ENCODE results near the gene PDE4D.

Gene PDE4D

GRCh38 chr5:59838067-59838466 lies 55.5 kb downstream of the PDE4D start:
- DNase-seq: no peak

DNA sequence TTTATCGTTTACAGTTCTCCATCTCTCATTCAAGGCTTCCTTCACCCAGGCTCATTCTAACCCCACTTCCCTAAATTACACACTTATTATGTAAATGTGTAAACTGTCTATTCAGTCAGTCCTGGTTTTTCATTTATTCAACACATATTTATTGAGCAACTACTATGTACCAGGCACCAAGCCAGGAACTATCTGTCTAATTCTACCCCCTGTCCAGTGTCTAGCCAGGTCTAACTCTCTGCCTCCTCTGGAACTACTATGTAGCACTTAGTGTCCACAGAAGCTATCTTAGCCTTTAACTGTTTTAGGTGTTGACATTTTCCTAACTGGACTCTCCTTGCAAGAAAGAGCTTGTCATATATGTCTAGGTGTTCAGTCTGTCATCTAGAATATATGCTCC lies 56.5 kb downstream of the PDE4D start:
- DNase-seq: no peak

DNA sequence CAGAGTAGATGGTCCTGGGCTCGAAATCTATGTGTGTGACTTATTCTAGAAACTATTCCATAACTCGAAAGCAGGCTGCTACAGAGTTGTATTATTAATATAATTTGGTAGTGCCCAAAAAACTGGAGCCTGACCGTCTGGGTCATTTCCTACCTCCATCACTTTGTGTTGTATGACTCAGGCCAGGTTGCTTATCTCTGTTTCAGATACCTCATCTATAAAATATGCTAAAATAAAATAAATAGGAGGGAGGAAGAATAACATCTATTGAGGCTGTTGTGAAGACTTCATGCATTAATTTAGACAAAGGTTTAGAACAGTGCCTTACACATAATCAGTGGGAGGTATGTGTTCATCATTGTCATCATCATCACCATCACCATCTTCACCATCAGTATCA lies 57.7 kb downstream of the PDE4D start:
- no peak for DNase-seq

GRCh38 chr5:59833448-59833847 lies 60.1 kb downstream of the PDE4D start:
- no peak for DNase-seq

- no peak for DNase-seq
These were observed 60.8 kb downstream of the PDE4D start for GRCh38 chr5:59832577-59833301.

DNA sequence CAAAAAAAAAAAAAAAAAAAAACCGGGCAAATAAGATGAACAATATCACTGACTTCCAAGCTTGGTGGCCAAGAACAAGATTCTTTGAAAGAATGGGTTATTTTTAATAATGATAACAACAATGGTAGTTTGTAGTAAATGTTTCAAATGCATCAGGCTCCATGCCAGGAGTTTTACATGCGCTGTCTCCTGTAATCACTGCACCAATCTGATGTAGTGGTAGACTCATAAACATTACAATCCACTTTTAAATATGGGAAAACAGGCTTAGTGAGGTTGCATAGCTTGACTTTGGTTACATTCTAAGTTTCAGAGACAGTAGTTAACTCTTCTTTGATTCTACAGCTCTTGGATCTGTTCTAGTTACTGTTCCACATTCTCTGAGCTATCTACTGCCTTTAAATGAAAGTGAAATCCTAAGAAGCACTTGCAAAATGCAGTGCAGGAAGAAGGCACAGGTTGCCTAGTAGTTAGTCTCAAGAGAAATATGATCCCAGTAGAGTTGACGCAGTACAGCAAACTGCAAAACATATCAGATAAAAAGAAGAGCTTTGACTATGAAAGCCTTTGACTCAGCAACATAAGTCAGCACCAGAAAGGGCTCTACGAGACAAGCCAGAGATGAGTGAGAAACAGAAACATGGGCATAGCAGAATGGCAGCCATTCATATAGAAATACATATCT lies 62.1 kb downstream of the PDE4D start:
- no peak for DNase-seq

- DNase-seq: no peak
These were observed 62.9 kb downstream of the PDE4D start for GRCh38 chr5:59830536-59831200.

DNA sequence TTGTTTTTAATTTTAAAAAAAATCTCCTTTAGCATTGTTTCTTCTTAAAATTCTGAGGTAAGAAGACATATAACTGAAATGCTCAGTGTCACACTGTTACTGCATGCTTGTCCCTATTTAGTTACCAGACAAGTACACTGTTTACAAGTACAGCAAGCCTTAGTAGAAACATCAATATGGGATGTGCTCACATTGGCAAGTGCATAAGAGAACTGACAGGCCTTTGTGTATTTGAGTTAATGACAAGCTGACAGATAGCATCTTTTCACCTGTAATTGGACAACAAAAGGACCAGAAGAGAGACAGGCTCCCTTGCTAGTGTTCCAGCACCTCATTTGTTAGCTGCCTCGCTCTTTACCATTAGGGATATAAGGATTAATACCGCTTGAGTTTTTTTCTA lies 63.6 kb downstream of the PDE4D start:
- no peak for DNase-seq

DNA sequence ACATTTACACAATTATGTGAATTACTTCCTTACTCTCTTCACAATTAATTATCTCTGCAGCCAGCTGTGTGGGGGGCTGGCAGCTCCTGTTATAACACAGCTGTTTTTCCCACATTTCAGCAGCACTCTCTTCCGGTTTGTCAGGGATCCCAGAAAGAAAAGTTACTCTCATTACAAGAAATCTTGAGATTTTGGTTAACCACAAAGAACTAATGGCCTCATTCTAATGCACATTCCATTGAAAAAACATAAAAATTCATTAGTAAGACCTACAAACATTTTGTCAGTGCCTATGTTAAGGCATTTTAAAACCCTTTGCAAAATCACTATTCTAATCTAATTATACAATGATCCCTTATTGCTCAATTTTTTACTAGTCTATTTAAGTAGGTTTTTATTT lies 64.1 kb downstream of the PDE4D start:
- DNase-seq: peak; percentile 45

DNA sequence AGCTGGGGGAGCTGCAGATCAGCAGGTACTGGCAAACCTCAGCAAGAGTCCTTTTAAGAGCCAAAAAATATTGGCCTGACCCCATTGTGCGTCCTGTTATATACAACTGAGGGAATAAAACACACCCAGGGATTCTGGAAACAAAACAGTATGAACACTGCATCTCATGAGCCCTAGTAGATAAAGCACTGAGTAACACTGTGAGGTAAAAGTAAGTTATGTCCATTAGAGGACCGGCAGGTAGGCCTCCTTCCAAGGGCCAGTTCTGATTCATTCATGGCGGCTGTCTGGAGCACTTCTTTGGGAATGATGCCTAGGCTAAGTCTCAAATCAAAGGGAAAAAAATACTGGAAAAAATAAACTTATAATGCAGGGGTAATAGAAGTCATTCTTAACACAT lies 64.9 kb downstream of the PDE4D start:
- no peak for DNase-seq

- DNase-seq: no peak
These were observed 66.5 kb downstream of the PDE4D start for GRCh38 chr5:59826996-59827395.

- no peak for DNase-seq
These were observed 70.1 kb downstream of the PDE4D start for GRCh38 chr5:59823420-59823819.

DNA sequence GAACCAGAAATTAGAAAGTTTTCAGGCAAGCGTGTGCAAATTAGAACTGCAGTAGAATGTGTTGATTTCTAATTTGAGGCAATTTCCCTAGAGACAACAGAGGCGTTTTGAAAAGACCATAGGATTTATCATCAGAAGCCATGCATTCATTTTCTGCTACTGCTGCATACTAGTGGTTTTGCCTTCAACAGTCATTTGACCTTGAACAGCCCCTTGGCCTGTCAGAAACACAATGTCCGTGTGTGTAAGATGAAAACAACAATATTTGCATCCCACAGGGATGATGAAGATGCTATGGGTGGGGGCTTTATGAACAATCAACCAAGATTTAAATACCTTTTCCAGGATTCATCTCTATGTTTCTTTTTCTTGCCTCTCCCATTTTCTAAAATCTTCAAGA lies 73.7 kb downstream of the PDE4D start:
- no peak for DNase-seq

- DNase-seq: no peak
These were observed 76.0 kb downstream of the PDE4D start for GRCh38 chr5:59817536-59817935.

- no peak for DNase-seq
These were observed 76.7 kb downstream of the PDE4D start for GRCh38 chr5:59816654-59817300.

DNA sequence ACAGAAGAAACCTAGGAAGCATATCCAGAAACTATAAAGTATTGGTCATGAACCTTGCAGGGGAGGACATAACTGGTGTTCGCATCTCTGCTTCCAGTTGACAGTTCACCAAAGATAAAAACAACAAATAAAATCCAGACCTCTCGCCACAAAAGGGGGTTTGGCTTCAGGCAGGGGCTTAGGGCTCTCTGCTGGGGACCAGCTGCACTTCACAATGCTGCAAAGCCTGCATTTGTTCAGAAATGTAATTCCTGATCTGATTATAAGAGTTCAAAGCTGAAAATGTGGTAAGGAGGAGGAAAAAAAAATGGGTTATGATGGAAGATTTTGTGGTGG lies 79.0 kb downstream of the PDE4D start:
- no peak for DNase-seq

- DNase-seq: no peak
These were observed 79.6 kb downstream of the PDE4D start for GRCh38 chr5:59813761-59814536.

DNA sequence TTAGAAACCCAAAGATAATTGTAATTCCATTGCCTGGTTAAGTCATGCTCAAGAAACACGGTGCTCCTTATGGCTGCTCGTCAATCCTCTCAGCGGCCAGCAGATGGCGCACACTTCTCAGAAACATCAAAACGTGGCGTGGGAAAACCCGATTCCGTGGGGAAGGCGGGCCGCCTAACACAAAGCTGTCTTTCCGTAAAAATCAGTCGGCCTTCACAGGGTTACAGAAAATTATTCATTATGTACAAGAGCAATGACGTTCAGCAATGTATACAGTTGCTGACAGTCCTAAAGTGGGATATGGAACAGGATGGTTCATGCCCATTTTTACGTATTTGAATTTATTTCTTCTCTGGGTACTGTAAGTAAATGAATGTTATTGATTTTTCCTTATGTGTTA lies 83.5 kb downstream of the PDE4D start:
- DNase-seq: peak; percentile 81

- DNase-seq: no peak
These were observed 85.7 kb downstream of the PDE4D start for GRCh38 chr5:59807806-59808205.

DNA sequence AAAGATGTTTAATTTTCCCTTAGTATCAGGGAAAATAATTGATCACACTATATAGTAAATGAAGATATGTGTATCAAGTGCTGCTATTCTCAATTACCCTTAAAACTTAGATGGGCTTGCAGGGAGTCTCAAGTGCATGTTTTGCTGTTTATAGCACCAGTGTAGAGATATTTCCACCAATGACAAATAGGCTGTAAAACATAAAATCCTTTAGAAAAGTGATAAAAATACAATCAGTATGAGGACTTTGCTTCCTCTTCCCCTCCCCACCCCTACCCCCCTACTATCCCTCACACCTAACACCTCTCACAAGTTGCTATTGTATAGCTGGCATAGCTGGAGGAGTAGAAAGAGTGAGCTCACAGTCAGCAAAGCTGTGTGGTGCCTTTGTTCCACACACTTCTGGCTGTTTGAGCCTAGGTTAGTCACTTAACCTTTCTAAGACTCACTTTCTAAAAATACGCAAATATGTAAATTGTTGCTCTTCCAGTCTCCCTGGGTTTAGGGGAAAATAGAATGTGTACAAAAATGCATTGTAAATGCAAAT lies 93.1 kb downstream of the PDE4D start:
- DNase-seq: no peak

DNA sequence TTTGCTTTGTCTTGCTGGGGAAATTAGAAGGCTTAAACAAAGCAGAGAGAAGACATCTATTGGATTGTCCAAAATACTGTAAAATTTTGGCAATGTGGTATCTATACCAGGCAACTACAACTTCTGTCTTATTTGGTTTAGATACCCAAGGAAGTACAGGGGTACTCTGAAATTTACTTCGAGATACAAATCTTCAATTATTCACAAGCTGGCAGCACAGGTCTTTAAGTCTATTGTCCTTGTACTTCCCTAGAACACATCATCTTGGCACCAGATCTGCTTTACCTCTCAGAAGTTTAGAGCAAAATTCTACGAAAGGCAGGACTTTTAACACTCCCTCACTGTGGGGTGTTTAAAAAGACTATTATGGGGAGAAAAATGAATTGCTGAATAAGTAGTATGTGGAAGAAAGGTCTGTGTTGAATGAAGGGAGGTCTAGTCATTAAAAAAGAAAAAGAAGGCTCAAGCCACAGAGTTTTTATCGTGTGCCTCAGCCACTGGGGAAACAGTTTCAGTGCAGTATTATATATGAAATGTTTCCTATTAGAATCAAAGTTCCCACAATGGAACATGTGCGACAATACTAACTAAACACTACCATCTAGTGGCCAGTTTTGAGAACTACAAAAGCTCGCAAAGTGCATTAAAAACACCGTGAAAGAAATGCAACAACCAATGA lies 93.7 kb downstream of the PDE4D start:
- peak; percentile 34 for DNase-seq

Data from femur (tissue), 1 donor.